Keratinocyte (primary cell): ENCODE data around the gene CPED1. TPM values are rescaled to one million over a fixed set of nuclear protein-coding genes. Genes with fewer than 3 reads are reported as not detected.

Source experiments
- DNase-seq: peaks from one replicate; pipeline ENCODE4 v3.0.0-alpha.2; 2011; ENCODE audit warnings: low read depth, missing footprints, low spot score
- FAIRE-seq: peaks from 2 replicates; lab custom pipeline; 2011; peaks lifted over from hg19 to GRCh38; lab: Jason Lieb, UNC
- H2AFZ ChIP-seq: 2 replicates; pipeline ENCODE4 v1.6.0; 2012; ENCODE audit warnings: low read length, control low read depth, inconsistent platforms; ENCODE audit not compliant: control insufficient read depth
- H3K27ac ChIP-seq: 2 replicates; pipeline ENCODE4 v1.5.1; 2011; ENCODE audit warnings: low read length; ENCODE audit not compliant: control insufficient read depth, insufficient read depth
- H3K27me3 ChIP-seq: 3 replicates; pipeline ENCODE4 v1.6.0; 2011; ENCODE audit warnings: low read length; ENCODE audit not compliant: control insufficient read depth, insufficient read depth; ENCODE audit errors: extremely low read depth
- H3K36me3 ChIP-seq, 2 experiments: 2 replicates in 1 of 2; 3 replicates in 1 of 2; pipeline ENCODE4 v1.5.1; 2011; ENCODE audit warnings: low read length in 2 of 2, mild to moderate bottlenecking in 1 of 2; ENCODE audit not compliant: control insufficient read depth in 2 of 2, insufficient read depth in 2 of 2; ENCODE audit errors: extremely low read depth in 1 of 2
- H3K4me1 ChIP-seq: 3 replicates; pipeline ENCODE4 v1.5.1; 2011; ENCODE audit warnings: low read length; ENCODE audit not compliant: control insufficient read depth, insufficient read depth; ENCODE audit errors: extremely low read depth
- H3K4me2 ChIP-seq: 3 replicates; pipeline ENCODE4 v1.6.0; 2011; ENCODE audit warnings: low read depth, low read length; ENCODE audit not compliant: control insufficient read depth, insufficient read depth; ENCODE audit errors: extremely low read depth
- H3K4me3 ChIP-seq, 3 experiments: fragments of 200-600 bp in 1 of 3; sonication (generic) in 1 of 3; 2 replicates in 2 of 3; 3 replicates in 1 of 3; pipeline ENCODE4 v1.5.1; 2011 to 2016; ENCODE audit warnings: low read length in 3 of 3, mild to moderate bottlenecking in 3 of 3, control low read depth in 2 of 3, inconsistent platforms in 1 of 3, low read depth in 1 of 3, mixed read lengths in 1 of 3, mixed run types in 1 of 3, moderate library complexity in 1 of 3; ENCODE audit not compliant: control insufficient read depth in 2 of 3, insufficient read depth in 2 of 3; ENCODE audit errors: extremely low read depth in 1 of 3
- H3K79me2 ChIP-seq: 2 replicates; pipeline ENCODE4 v1.6.0; 2012; ENCODE audit warnings: low read length; ENCODE audit not compliant: control insufficient read depth, insufficient read depth
- H3K9ac ChIP-seq: 3 replicates; pipeline ENCODE4 v1.6.0; 2011; ENCODE audit warnings: low read length; ENCODE audit not compliant: control insufficient read depth, insufficient read depth; ENCODE audit errors: extremely low read depth
- H3K9me1 ChIP-seq: 3 replicates; pipeline ENCODE4 v1.6.0; 2011; ENCODE audit warnings: low read length; ENCODE audit not compliant: control insufficient read depth, insufficient read depth; ENCODE audit errors: extremely low read depth
- H3K9me3 ChIP-seq: 2 replicates; pipeline ENCODE4 v1.5.1; 2012; ENCODE audit warnings: low read depth, low read length; ENCODE audit not compliant: control insufficient read depth
- H4K20me1 ChIP-seq: 3 replicates; pipeline ENCODE4 v1.6.0; 2011; ENCODE audit warnings: low read length; ENCODE audit not compliant: control insufficient read depth, insufficient read depth; ENCODE audit errors: extremely low read depth
- CTCF ChIP-seq, 3 experiments: IDR thresholded peaks in 1 of 3; conservative IDR thresholded peaks in 1 of 3; optimal IDR thresholded peaks in 1 of 3; 2 replicates in 2 of 3; 3 replicates in 1 of 3; pipeline versions ENCODE3 to v1.5.1; 2011; ENCODE audit warnings: low read length in 3 of 3, mild to moderate bottlenecking in 3 of 3, moderate library complexity in 2 of 3, control low read depth in 1 of 3, inconsistent platforms in 1 of 3; ENCODE audit not compliant: insufficient read depth in 2 of 3; ENCODE audit errors: extremely low read depth in 1 of 3
- EZH2 ChIP-seq: IDR thresholded peaks from one replicate; pipeline ENCODE4 v1.6.1; 2012; ENCODE audit warnings: inconsistent platforms, mild to moderate bottlenecking, low read length, moderate library complexity
- dilution Hi-C: fragments of 300-500 bp; cut with MboI; formaldehyde crosslinking; loops from one replicate; pipeline ENCODE4 v1.7.0; 2020; ENCODE audit warnings: low sequenced_read_pairs; ENCODE audit not compliant: extremely low pct_ligation_motif_present
- polyA plus RNA-seq, 5 experiments: library from polyadenylated mRNA; depleted of rRNA in 3 of 5; stranded (reverse) in 3 of 5; stranded (forward) in 1 of 5; unstranded in 1 of 5; fragments of >200 nt; gene quantifications; 1 replicate in 1 of 5; 2 replicates in 3 of 5; 3 replicates in 1 of 5; pipeline versions ENCODE4 v1.2.1 to v1.2.3, GENCODE V29; 2011 to 2012; ENCODE audit warnings: missing spikeins in 2 of 5, low read depth in 1 of 5, low replicate concordance in 1 of 5

Gene CPED1
- polyA plus RNA-seq, 1 donor (not counting 4 experiments of a cell fraction or from before 2014, with no cell fraction given): 0.62 TPM

- Histone ChIP-seq H3K4me2 (no peak overlapping the region), H3K79me2 (no peaks in the 10 kb centered on the region), H2AFZ (no peak overlapping the region), H3K4me3 (no peak overlapping the region), H3K9me3 (no peaks in the 10 kb centered on the region), H4K20me1 (no peaks in the 10 kb centered on the region), H3K36me3 (peaks cover 0 to 2% of the 10 kb centered on the region in 2 experiments), H3K9me1 (no peaks in the 10 kb centered on the region), H3K4me1 (no peaks in the 10 kb centered on the region), H3K9ac (no peak overlapping the region), H3K27ac (no peak overlapping the region), H3K27me3 (no peaks in the 10 kb centered on the region)
- DNase-seq: no peak
- FAIRE-seq: no peak
- dilution Hi-C loops: no loop called here
- TF ChIP-seq CTCF (optimal IDR thresholded peaks at IDR 0.05 in 1 of 3, IDR thresholded peaks at IDR 0.05 in 1 of 3, conservative IDR thresholded peaks at IDR 0.05 in 1 of 3; ENCODE audit: extremely low read depth in 1 of 3, insufficient read depth in 2 of 3, low read length in 3 of 3): no peak
- no peak for TF ChIP-seq EZH2
These were observed 350.6 kb downstream of the CPED1 start for GRCh38 chr7:121339082-121339481.

- dilution Hi-C loops: no loop called here
These were observed 353.4 kb downstream of the CPED1 start for GRCh38 chr7:121341933-121342332.

More at GRCh38 chr7:121341933-121342332, 353.4 kb downstream of the CPED1 start:
- TF ChIP-seq EZH2 (no peak), CTCF (optimal IDR thresholded peaks at IDR 0.05 in 1 of 3, IDR thresholded peaks at IDR 0.05 in 1 of 3, conservative IDR thresholded peaks at IDR 0.05 in 1 of 3; ENCODE audit: extremely low read depth in 1 of 3, insufficient read depth in 2 of 3, low read length in 3 of 3) (no peak)
- H3K27me3 ChIP-seq: no peaks in the 10 kb centered on the region
- H3K4me1 ChIP-seq: no peaks in the 10 kb centered on the region
- no peak overlapping the region for H3K27ac ChIP-seq
- DNase-seq: no peak
- peaks cover 0 to 4% of the 10 kb centered on the region in 2 experiments for H3K36me3 ChIP-seq
- H3K9ac ChIP-seq: no peak overlapping the region
- FAIRE-seq: no peak
- no peak overlapping the region for H3K4me2 ChIP-seq
- H2AFZ ChIP-seq: no peak overlapping the region
- H3K4me3 ChIP-seq: no peak overlapping the region
- no peaks in the 10 kb centered on the region for H3K9me1 ChIP-seq
- H3K9me3 ChIP-seq: no peaks in the 10 kb centered on the region
- H3K79me2 ChIP-seq: no peaks in the 10 kb centered on the region
- H4K20me1 ChIP-seq: no peaks in the 10 kb centered on the region
